H9 (cell line): Measurements from ENCODE around the gene TTC7B. TPM values are rescaled to one million over a fixed set of nuclear protein-coding genes. Genes with fewer than 3 reads are reported as not detected.

Experiments used
- DNase-seq: peaks from one replicate; pipeline ENCODE4 v3.0.0-alpha.2; 2017
- H2AFZ ChIP-seq: one replicate; pipeline ENCODE4 v1.6.1; 2013; ENCODE audit warnings: mild to moderate bottlenecking, low read length, control low read depth, moderate library complexity
- H2AK5ac ChIP-seq: 2 replicates; pipeline ENCODE4 v1.6.1; 2013; ENCODE audit warnings: low read length, control low read depth, mixed read lengths; ENCODE audit not compliant: insufficient read length
- H2BK120ac ChIP-seq: one replicate; pipeline ENCODE4 v1.6.1; 2013; ENCODE audit warnings: low read depth, mild to moderate bottlenecking, low read length, control low read depth, inconsistent platforms; ENCODE audit not compliant: poor library complexity, severe bottlenecking
- H2BK12ac ChIP-seq: 2 replicates; pipeline ENCODE4 v1.6.1; 2013; ENCODE audit warnings: low read length, control low read depth, mixed read lengths, low read depth; ENCODE audit not compliant: insufficient read length
- H2BK15ac ChIP-seq: 2 replicates; pipeline ENCODE4 v1.6.1; 2013; ENCODE audit warnings: low read depth, low read length, control low read depth
- H2BK20ac ChIP-seq: one replicate; pipeline ENCODE4 v1.6.1; 2013; ENCODE audit warnings: low read depth, mild to moderate bottlenecking, low read length, control low read depth, inconsistent platforms; ENCODE audit not compliant: poor library complexity, severe bottlenecking
- H2BK5ac ChIP-seq: 2 replicates; pipeline ENCODE4 v1.6.1; 2013; ENCODE audit warnings: low read length, control low read depth, mixed read lengths; ENCODE audit not compliant: insufficient read length
- H3K14ac ChIP-seq: 2 replicates; pipeline ENCODE4 v1.6.1; 2013; ENCODE audit warnings: low read length, control low read depth; ENCODE audit not compliant: insufficient read depth
- H3K18ac ChIP-seq: 2 replicates; pipeline ENCODE4 v1.6.1; 2013; ENCODE audit warnings: low read depth, mild to moderate bottlenecking, mixed read lengths, low read length, control low read depth; ENCODE audit not compliant: insufficient read length
- H3K23ac ChIP-seq: 2 replicates; pipeline ENCODE4 v1.6.1; 2013; ENCODE audit warnings: low read length, control low read depth, mixed read lengths, low read depth; ENCODE audit not compliant: insufficient read length
- H3K23me2 ChIP-seq: 2 replicates; pipeline ENCODE4 v1.6.1; 2013; ENCODE audit warnings: low read depth, mild to moderate bottlenecking, mixed read lengths, low read length, control low read depth; ENCODE audit not compliant: insufficient read length, poor library complexity, severe bottlenecking
- H3K27ac ChIP-seq: 2 replicates; pipeline ENCODE4 v1.5.1; 2013; ENCODE audit warnings: low read length, control low read depth, mixed read lengths, low read depth; ENCODE audit not compliant: insufficient read length
- H3K27me3 ChIP-seq: 2 replicates; pipeline ENCODE4 v1.6.1; 2013; ENCODE audit warnings: low read length, control low read depth, inconsistent platforms; ENCODE audit not compliant: insufficient read depth
- H3K4ac ChIP-seq: 2 replicates; pipeline ENCODE4 v1.6.1; 2013; ENCODE audit warnings: low read depth, mild to moderate bottlenecking, control low read depth, inconsistent platforms, low read length, moderate library complexity
- H3K4me1 ChIP-seq: 2 replicates; pipeline ENCODE4 v1.6.1; 2013; ENCODE audit warnings: low read length, control low read depth, inconsistent platforms; ENCODE audit not compliant: insufficient read depth
- H3K4me2 ChIP-seq: 2 replicates; pipeline ENCODE4 v1.6.1; 2013; ENCODE audit warnings: low read length, control low read depth, mixed read lengths; ENCODE audit not compliant: insufficient read length, insufficient read depth
- H3K56ac ChIP-seq: 2 replicates; pipeline ENCODE4 v1.6.1; 2013; ENCODE audit warnings: low read depth, mild to moderate bottlenecking, mixed read lengths, low read length, control low read depth; ENCODE audit not compliant: insufficient read length
- H3K79me1 ChIP-seq: 2 replicates; pipeline ENCODE4 v1.6.1; 2013; ENCODE audit warnings: low read depth, mild to moderate bottlenecking, moderate library complexity, low read length, control low read depth, inconsistent platforms; ENCODE audit not compliant: insufficient read depth, poor library complexity, severe bottlenecking
- H3K79me2 ChIP-seq: 2 replicates; pipeline ENCODE4 v1.6.1; 2013; ENCODE audit warnings: low read length, control low read depth, inconsistent platforms; ENCODE audit not compliant: insufficient read depth
- H3K9ac ChIP-seq: 2 replicates; pipeline ENCODE4 v1.6.1; 2013; ENCODE audit warnings: low read length, control low read depth, mixed read lengths; ENCODE audit not compliant: insufficient read length; ENCODE audit errors: extremely low read depth
- H3K9me3 ChIP-seq: one replicate; pipeline ENCODE4 v1.6.1; 2013; ENCODE audit warnings: low read depth, low read length, inconsistent platforms; ENCODE audit not compliant: control insufficient read depth
- H3T11ph ChIP-seq: one replicate; pipeline ENCODE4 v1.6.1; 2013; ENCODE audit warnings: mild to moderate bottlenecking, low read length, control low read depth, inconsistent platforms
- H4K20me1 ChIP-seq: one replicate; pipeline ENCODE4 v1.6.1; 2013; ENCODE audit not compliant: control insufficient read depth, insufficient read length, insufficient read depth
- H4K5ac ChIP-seq: 2 replicates; pipeline ENCODE4 v1.6.1; 2013; ENCODE audit warnings: low read depth, mild to moderate bottlenecking, mixed read lengths, low read length, control low read depth; ENCODE audit not compliant: insufficient read length
- H4K8ac ChIP-seq: replicated peaks from 2 replicates; pipeline ENCODE4 v1.6.1; 2013; ENCODE audit warnings: low read length, control low read depth, mixed read lengths, low read depth; ENCODE audit not compliant: insufficient read length
- H4K91ac ChIP-seq: 2 replicates; pipeline ENCODE4 v1.6.1; 2013; ENCODE audit warnings: low read depth, mild to moderate bottlenecking, moderate library complexity, mixed read lengths, low read length, control low read depth; ENCODE audit not compliant: insufficient read length
- H3K27ac Mint-ChIP-seq, 3 experiments: 2 replicates in 2 of 3; 3 replicates in 1 of 3; pipeline ENCODE4 v1.8.0; 2020 to 2021; ENCODE audit warnings: mixed read lengths in 3 of 3, mild to moderate bottlenecking in 1 of 3, moderate library complexity in 1 of 3
- H3K27me3 Mint-ChIP-seq: 2 replicates; pipeline ENCODE4 v1.8.0; 2021; ENCODE audit warnings: low read depth, mild to moderate bottlenecking, moderate library complexity, mixed read lengths
- H3K36me3 Mint-ChIP-seq, 3 experiments: 2 replicates in 2 of 3; 3 replicates in 1 of 3; pipeline ENCODE4 v1.8.0; 2020 to 2021; ENCODE audit warnings: low read depth in 3 of 3, mixed read lengths in 3 of 3; ENCODE audit not compliant: insufficient read depth in 1 of 3
- H3K4me1 Mint-ChIP-seq, 2 experiments: 2 replicates each; pipeline ENCODE4 v1.8.0; 2020; ENCODE audit warnings: mixed read lengths in 2 of 2
- H3K4me3 Mint-ChIP-seq, 2 experiments: 2 replicates in 1 of 2; 3 replicates in 1 of 2; pipeline ENCODE4 v1.8.0; 2020 to 2021; ENCODE audit warnings: mild to moderate bottlenecking in 2 of 2, mixed read lengths in 2 of 2, moderate library complexity in 1 of 2
- H3K9me3 Mint-ChIP-seq, 2 experiments: 2 replicates in 1 of 2; 3 replicates in 1 of 2; pipeline ENCODE4 v1.8.0; 2020; ENCODE audit warnings: mild to moderate bottlenecking in 2 of 2, mixed read lengths in 2 of 2, moderate library complexity in 1 of 2
- WGBS: extraction: QIAGEN DNeasy Blood & Tissue Kit; methylation state at CpG from one replicate; pipeline ENCODE4 v1.1.7; 2013; ENCODE audit warnings: missing lambda C conversion rate, low lambda C conversion rate, mixed read lengths; ENCODE audit not compliant: insufficient read length; ENCODE audit errors: extremely low coverage; 5-methylcytosine and 5-hydroxymethylcytosine counted together
- total RNA-seq: library from RNA; stranded (reverse); gene quantifications from 2 replicates; pipeline ENCODE4 v1.2.1, GENCODE V29; 2021
- TF ChIP-seq, protein P1 (sequence below): fragments of 200-600 bp; sonication (generic); conservative IDR thresholded peaks from 3 replicates; pipeline ENCODE4 v1.8.0; 2021; ENCODE audit warnings: antibody characterized with exemption, mild to moderate bottlenecking

TTC7B gene
- total RNA-seq, 1 experiment from 2014 or later, result 33.7 TPM

DNA sequence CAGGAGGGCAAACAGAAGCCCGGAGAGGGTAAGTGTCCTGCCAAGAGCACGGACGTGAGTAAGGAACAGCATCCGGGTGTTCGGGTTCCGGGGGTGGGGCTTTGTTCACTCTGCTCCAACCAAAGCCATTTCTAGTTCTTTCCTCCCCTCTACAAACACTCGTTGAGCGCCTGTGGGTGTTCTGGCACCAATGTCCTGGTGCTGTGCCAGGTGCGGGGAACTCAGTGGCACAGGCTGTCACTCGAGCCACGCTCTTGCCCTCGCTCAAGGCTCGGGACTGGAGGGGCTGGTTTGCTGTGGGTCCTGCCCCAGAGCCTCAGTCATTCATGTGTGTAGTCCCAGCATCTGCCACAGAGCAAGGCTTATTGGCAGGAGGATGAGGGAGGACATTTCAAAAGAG is 261.9 kb downstream of the TTC7B start:
- Histone ChIP-seq H3K4me2 (no peak overlapping the region), H3K4me1 (peaks cover 5% of the 10 kb centered on the region; the same call in 1 of the 2 replicates), H2BK5ac (no peak overlapping the region), H3K23me2 (no peaks in the 10 kb centered on the region), H2BK15ac (no peak overlapping the region), H3K79me2 (no peaks in the 10 kb centered on the region), H2AFZ (no peak overlapping the region), H3K56ac (no peak overlapping the region), H3K4ac (no peak overlapping the region), H3K27ac (no peak overlapping the region), H2AK5ac (no peak overlapping the region), H4K91ac (no peak overlapping the region), H3T11ph (no peak overlapping the region), H4K5ac (no peak overlapping the region), H3K79me1 (no peaks in the 10 kb centered on the region), H3K9ac (no peak overlapping the region), H2BK120ac (no peak overlapping the region), H4K20me1 (no peaks in the 10 kb centered on the region), H4K8ac (no peak overlapping the region), H3K9me3 (no peaks in the 10 kb centered on the region), H2BK12ac (no peak overlapping the region), H3K18ac (no peak overlapping the region), H3K14ac (no peak overlapping the region), H2BK20ac (no peak overlapping the region), H3K23ac (no peak overlapping the region), H3K27me3 (no peaks in the 10 kb centered on the region)
- WGBS, result no CpG with 5 or more reads among the region's 13 CpGs
- Mint-ChIP-seq H3K27ac (no peak overlapping the region), H3K9me3 (peaks cover 3 to 7% of the 10 kb centered on the region in 2 experiments; a peak in 3 of 5 replicates), H3K4me3 (no peak overlapping the region), H3K27me3 (peaks cover 2% of the 10 kb centered on the region), H3K36me3 (peaks cover 5 to 17% (median 5%) of the 10 kb centered on the region in 3 experiments; a peak in 4 of 7 replicates), H3K4me1 (peaks cover 15 to 18% of the 10 kb centered on the region in 2 experiments)
- TF ChIP-seq, protein P1, sequence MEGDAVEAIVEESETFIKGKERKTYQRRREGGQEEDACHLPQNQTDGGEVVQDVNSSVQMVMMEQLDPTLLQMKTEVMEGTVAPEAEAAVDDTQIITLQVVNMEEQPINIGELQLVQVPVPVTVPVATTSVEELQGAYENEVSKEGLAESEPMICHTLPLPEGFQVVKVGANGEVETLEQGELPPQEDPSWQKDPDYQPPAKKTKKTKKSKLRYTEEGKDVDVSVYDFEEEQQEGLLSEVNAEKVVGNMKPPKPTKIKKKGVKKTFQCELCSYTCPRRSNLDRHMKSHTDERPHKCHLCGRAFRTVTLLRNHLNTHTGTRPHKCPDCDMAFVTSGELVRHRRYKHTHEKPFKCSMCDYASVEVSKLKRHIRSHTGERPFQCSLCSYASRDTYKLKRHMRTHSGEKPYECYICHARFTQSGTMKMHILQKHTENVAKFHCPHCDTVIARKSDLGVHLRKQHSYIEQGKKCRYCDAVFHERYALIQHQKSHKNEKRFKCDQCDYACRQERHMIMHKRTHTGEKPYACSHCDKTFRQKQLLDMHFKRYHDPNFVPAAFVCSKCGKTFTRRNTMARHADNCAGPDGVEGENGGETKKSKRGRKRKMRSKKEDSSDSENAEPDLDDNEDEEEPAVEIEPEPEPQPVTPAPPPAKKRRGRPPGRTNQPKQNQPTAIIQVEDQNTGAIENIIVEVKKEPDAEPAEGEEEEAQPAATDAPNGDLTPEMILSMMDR, result no peak
- no peak for DNase-seq
